Stimulated activated CD4-positive, alpha-beta T cell treated with anti-CD3 and anti-CD28 coated beads, Interleukin-1b, Interleukin-23, amount 100 ng/mL, for 4 hours (primary cell): ENCODE data around the gene CYP46A1.
"Not testable (repeated sequence)": the region's sequence is repeated elsewhere in the genome, so short reads cannot be mapped to it uniquely, and the experiment has no call there.

Experiments used
- DNase-seq, 2 donors: peaks; one replicate each; pipeline ENCODE4 v3.0.0-alpha.2; 2020; ENCODE audit warnings: low read depth in 2 of 2

CYP46A1 gene

DNA sequence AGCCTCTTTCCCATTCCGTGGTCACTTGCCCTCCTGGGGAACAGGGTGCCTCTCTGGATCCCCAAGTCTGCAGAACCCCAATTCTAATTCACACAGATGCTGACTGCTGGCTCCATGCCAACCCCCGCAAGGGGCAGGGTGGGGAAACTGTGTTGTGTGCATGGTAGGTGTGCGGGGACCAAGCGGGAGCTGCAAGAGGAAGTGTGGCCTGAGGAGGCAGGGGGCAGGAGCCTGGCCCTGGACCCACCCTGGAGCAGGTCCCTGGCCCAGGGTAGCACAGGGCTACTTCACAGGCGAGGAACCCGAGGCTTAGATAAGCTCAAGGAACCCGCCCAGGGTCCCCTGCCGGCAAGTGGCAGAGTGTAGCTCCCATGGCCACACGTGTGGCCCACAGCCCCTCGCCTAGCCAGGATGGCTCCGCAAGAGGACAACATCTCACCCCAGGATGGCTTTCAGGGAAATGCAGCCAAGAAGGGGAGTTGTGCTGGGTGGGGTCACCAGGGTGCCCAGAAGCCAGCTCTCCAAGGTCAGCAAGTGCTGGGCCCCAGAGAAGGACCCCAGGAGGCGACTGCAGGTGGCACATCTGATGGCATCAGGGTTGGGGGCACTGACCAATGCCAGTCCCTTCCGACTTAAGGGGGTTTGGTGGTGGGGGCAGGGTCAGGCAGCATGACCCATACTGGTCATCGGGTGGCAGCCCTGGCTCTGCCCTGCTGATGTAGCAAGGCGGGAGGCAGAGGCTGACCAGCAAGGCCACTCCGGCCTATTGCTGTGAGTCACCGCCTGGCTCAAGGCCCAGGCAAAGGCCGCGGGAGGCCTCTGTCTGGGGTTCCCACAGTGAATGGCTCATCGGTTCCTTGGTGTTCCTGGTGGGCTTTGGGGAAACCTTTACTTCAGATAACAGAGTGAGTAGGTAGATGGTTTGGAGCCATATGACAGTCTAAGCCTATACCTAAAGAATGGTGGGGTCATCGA is 71.8 kb downstream of the CYP46A1 start:
- no peak for DNase-seq

- no peak for DNase-seq
Measured at GRCh38 chr14:99756796-99757195, 72.7 kb downstream of the CYP46A1 start.

DNA sequence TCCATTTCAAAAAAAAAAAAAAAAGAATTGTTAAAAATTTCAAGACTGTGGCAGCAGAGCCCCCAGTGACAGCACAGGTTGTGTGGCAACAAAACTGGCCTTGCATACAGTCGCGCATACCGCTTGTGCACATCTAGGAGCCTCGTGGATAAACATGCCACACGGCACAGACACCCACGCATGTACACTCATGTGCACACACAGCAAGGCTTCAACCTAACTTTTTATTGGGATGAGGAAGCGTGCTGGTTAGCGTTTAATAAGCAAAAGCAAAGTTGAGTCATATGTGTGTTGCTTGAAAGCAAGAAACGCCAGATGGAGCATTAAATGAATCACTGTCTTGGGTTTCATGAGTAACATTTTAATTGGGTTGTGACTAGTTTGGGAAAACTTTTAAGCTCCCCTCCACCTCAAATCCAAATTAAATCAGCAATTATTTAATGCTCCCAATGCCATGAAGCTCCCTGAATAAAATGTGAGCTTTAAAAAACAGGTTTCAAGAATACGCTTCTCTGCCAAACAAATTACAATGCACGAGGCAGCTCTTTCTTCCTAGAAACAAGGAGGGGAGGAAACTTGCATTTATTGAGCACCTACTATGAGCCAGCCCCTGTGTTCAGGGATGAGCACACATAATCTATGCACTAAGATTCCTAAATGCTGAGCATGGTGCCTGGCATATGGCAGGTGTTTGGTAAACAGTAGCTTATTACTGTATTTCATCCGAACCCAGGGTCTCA is 73.4 kb downstream of the CYP46A1 start:
- DNase-seq = no peak

- DNase-seq = no peak
Measured at GRCh38 chr14:99758121-99758821, 74.2 kb downstream of the CYP46A1 start.

- no peak for DNase-seq
Measured at GRCh38 chr14:99758872-99759545, 74.9 kb downstream of the CYP46A1 start.

DNA sequence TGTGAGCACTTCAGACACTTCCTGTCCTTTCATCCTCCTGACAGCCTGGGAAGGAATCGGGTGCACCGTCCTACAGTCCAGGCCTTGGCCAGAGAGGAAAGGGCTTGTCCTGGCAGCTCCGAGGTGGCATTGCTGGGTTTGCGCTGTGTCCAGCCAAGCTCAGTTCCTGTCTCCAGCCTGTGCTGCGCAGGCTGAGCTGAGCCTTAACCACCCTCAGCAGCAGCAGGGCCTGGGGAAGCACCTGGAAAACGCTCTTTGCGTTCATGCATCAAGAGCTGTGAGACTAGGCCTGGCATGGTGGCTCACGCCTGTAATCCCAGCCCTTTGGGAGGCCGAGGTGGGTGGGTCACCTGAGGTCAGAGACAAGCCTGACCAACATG is 75.4 kb downstream of the CYP46A1 start:
- DNase-seq = no peak

DNA sequence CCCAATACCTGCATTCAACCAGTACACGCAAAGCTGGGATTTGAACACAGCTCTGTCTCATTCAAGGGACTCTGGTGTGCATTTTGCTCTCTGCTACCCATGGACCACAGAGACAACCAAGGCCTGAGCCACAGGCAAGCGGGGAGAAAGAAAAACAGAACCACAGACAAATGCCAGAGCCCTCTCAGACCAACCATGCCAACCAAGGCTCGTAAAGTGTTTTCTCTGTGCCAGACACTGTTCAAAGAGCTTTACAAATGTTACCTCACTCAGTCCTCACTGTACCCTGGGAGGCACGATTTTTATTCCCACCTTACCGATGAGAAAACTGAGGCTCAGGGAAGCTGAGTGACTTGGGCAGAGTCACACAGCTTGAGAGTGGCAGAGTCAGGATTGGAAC is 76.7 kb downstream of the CYP46A1 start:
- no peak for DNase-seq

- DNase-seq = not testable (repeated sequence)
Measured at GRCh38 chr14:99762911-99763310, 78.8 kb downstream of the CYP46A1 start.

- no peak for DNase-seq
Measured at GRCh38 chr14:99763527-99764221, 79.6 kb downstream of the CYP46A1 start.

- DNase-seq = no peak
Measured at GRCh38 chr14:99764222-99764706, 80.2 kb downstream of the CYP46A1 start.

GRCh38 chr14:99768381-99768780 is 84.3 kb downstream of the CYP46A1 start:
- DNase-seq = no peak

DNA sequence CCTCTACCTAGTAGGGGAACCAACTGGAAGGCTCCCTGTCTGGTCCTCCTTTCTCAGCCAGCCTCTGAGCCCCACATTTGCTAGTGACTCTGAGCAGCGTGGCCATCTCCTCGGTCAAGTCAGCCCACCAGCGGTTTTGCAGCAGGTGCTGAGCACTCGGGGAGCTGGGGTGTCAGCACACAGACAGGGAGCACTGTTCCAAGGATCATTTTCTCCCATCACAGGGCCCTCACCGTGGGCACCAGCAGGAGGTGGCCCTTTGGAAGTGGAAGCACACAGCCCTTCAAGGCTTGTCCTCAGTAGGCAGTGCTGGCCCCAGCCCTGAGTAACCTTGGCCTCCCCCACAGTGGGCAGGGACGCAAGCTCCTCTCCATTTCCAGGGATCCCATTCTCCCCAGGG is 85.0 kb downstream of the CYP46A1 start:
- DNase-seq = no peak

DNA sequence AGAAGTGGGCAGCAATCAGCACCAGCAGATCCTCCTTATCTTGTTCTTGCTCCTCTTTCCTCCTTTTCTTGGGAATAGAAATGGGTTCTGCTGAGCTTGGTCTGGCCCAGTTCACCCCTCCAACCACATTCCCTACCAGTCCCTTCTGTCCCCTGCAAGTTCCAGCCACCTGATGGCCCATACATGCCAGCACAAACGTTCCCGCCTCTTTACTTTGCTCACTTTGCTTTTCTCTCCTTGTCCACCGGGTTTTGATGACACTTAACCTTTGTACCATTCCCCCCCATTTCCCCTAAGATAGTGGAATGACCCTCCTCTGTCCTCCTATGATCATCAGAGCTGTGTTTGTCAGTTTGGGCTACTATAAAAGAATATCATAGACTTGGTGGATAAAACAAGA is 85.7 kb downstream of the CYP46A1 start:
- no peak for DNase-seq

DNA sequence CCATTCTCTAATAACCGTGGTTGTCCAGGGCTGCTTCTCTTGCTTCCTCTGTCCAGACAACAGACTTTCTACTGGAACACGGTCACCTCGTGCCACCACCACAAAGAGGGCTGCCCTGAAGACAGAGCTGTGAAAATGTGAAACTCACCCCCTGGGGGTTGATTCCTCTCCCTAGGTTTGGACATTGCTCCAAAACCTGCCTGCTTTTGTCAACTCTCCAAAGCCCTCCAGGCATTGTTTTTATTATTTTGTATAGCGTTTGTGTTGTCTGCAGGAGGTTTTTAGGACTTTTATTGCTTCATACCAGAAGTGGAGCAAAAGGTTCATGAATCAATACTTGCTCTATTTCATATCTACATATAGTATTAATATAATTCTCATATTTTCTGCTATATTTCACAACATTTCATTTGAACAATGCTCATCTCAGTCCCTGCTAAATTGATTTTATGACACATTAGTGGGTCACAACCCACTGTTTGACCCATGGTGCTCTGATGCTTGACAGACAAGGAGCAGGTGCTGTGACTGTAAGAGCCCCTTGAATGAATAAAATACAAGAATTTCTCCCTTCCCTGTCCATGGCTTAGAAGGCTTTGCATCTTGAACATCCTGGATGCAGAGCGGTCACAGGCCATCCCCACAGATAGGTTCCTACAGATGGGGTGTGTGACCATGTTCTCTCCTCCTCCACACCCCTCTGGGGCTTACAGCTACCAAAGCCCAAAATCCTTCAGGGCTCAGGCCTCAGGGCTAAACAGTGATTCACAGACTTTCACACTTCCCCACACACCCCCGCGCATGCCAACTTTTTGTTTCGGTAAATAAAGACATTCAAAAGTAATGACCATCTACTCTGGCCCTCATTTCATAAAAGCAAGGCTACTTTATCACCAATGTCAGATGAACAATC is 88.5 kb downstream of the CYP46A1 start:
- no peak for DNase-seq

DNA sequence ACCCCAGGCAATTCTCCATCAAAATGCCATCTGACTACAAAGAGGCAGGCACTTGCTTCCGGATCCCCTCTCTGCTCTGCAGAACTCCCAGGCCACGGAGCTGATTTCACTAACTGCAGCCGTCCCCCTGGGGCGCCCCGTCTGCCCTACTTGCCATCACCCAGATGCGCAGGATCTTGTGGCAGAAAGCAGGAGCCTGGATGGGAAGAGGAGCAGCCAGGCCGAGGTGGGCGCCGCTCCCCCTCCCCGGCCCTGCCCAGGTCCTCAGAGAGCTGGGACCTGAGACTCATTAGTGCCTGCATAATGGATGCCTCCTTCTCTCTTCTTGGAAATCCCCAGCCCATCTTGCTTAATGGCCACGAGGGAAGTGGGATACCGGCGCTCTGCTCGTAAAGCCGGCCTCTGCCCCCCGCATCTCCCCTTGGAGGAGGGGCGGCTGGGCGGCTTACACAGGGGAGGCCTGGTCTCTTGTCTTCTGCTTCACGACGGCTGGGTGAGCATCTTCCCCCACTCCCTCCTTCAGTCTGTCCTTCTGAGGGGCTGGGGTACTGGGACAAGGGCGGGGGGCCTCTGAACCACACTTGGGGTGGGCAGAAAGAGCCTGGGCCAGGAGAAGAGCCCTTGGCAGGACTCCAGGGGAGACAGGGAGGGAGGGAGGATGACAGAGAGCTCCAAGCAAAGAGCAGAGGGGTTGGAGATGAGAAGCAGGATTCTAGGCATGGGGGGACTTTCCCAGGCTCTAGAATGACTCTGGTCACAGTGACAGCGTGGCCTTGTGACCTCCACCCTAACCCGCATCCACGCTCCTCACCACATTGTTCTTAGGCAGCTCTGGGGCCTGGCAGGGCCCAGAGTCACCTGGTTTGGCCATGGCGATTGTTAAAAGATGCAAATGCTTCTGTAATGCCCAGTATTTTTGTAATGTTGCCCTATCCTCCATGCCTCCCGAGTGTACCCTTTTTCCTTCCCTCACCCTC is 89.7 kb downstream of the CYP46A1 start:
- no peak for DNase-seq

DNA sequence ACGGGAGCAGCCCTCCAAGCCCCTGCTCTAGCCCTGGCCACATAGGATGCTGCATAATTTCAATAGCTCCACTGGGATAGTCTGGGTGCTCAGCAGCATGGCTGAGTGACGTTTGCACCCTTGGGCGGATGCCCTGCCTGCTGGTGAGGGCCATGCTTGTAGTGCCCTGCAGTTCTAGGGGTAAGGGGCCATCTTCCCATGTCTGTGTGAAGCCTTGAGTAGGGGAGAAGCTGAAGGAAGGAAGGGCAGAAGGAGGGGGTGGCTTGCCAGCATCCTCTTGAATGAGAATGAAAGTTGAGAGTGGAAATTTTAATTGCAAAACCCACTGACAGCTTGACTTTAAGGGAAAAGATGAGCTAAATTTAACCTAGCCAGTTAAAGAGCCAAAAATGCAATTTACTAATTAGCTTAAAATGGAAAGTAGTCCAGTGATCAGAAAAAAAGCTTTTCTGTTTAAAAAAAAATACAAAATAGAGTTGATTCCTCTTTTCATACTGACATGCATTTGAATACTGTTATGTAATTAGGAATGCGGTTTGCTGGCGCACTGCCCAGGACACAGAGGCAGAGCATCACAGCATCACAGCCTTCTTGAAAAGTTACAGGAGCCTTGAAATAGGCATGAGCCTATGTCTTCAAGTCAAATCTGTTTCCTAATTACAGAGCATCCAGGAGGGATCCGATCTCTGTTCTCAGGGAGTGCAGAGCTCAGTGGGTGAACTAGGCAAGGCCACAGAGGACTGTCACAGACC is 90.6 kb downstream of the CYP46A1 start:
- no peak for DNase-seq

- no peak for DNase-seq
Measured at GRCh38 chr14:99775351-99775750, 91.3 kb downstream of the CYP46A1 start.
